Astrocyte of the cerebellum (primary cell): ENCODE results near the gene ADAM21.

Experiments
- DNase-seq: peaks from one replicate; pipeline ENCODE4 v3.0.0-alpha.2; 2011; ENCODE audit warnings: low read depth
- H3K4me3 ChIP-seq: 2 replicates; pipeline ENCODE4 v1.5.1; 2011; ENCODE audit warnings: mild to moderate bottlenecking, low read depth, low read length, moderate library complexity
- CTCF ChIP-seq: IDR thresholded peaks from 2 replicates; pipeline ENCODE4 v1.5.1; 2012; ENCODE audit warnings: low read length, low read depth, moderate library complexity, mild to moderate bottlenecking; ENCODE audit errors: missing control alignments
- in situ Hi-C: cut with HindIII; loops from 2 replicates; pipeline ENCODE4 v1.10.0; 2017; ENCODE audit warnings: low sequenced_read_pairs

ADAM21 gene

DNA sequence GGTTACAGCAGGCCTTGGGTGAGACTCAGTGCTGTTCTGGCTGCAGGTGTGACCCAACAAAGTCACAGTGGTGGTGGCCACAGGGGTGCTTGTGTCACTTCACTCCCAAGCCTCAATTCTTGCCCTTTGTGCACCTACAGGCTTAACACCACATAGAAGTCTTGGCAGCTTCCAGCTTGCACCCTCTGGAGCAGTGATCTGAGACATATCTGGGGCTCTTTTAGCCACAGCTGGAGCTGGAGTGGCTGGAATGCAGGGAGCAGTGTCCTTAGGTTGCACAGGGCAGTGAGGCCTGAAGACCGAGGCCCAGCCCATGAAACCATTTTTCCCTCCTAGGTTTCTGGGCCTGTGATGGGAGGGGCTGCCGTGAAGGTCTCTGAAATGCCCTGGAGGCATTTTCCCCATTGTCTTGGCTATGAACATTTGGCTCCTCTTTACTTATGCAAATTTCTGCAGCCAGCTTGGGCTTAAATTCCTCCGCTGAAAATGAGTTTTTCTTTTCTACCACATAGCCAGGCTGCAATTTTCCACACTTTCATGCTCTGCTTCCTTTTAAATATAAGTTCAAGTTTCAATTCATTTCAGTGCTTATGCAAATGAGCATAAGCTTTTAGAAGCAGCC, 37.7 kb downstream of the ADAM21 start:
- TF ChIP-seq CTCF: no peak
- no peak overlapping the region for H3K4me3 ChIP-seq
- DNase-seq: no peak
- in situ Hi-C loops: no loop called here

- DNase-seq: no peak
- no peak overlapping the region for H3K4me3 ChIP-seq
- in situ Hi-C loops: no loop called here
- TF ChIP-seq CTCF: no peak
Observed at GRCh38 chr14:70498191-70498590, 46.2 kb downstream of the ADAM21 start.
